ENCODE results near the gene ZNF41.

Gene ZNF41

DNA sequence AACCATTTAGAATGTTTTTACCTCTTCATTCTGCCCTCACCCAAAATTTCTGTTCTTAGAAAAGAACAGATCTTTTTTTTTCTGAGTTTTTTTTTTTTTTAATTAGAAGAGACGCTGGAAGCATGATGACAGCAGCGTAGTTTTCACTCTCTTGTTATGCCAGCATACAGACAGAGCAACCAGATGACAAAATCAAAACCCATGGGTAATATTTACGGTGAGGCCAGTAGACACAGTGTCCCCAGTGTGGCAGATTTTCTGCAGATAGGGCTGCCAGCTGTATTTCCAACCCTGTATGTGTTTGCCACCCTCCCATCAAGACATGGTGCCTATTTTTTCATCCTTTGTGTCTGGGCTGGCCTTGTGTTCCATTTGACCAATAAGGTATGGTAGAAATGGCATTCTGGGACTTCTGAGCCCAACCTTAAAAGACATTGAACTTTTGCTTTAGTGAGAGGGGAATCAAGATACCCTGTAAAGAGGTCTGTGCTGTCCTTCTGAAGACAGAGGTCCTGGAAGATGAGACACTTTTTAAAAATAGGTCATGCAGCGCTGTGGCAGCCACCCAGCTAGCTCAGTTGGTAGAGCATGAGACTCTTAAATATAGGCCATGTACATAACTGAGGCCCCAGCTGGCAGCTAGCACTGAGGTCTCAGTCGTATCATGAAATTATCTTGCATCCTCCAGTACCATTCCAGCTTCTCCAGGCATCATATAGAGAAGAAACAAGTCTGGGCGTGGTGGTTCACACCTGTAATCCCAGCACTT, 6.7 kb upstream of the ZNF41 start:
- no peak for DNase-seq (ENCODE audit: low spot score)

DNA sequence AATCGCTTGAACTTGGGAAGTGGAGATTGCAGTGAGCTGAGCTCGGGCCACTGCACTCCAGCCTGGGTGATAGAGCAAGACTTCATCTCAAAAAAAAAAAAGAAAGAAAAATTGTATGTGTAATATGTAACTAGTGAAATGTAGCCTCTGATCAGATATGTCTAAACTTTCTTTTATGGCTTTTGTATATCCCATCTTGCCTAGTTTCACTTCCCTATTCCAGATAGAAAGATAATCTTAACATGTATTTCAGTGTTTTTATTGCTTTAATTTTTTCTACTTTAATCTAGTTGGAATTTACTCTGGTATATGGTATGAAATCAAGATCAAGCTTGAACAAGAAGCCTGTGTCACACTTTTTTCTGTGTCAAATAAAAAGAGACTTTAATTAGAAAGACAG, 1.9 kb upstream of the ZNF41 start:
- DNase-seq (ENCODE audit: low spot score) = no peak

DNA sequence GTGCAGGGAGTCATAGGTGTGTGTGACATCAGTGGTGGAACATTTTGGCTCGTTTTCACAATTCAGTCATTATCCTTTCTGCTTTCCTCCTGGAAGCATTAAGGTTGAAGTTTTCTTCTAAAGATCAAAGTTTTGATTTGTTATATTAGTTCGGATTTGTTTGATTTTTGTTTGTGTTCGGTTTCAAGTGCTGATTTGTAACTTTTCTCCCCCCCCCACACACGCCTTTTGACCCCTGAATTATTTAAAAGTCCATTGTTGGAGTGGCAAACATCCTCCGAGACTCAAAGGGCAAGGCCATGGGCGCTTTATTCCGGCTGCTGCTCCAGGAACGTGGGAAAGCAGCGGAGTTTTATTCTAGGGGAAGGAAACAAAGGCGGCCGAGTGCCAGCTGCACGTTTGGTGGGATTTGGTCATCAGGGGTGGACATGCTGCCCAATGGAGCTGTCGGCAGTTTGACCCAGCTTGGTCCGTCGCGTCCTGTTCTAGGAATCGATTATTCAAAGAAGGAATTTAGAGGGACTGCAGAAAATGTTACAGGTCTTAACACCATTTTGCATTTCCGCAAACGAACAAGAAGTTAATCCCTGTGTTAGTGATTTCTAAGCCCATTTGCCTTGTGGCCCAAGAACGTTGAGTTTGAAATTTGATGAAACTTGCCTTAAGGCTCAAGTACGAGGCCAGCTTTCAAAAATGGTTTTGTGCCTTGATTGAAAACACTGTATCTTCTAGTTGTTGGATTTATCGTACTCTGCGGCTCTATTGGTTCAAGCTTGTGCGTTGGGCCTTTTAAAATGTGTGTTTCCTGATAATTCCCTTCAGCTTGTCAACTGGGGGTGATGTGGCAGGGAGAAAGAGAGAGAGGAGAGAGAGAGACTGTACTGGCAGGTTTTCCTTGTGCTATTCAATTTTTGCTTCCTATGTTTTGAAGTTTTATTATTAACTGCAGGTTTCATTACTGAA, 565 bp upstream of the ZNF41 start:
- peak; percentile 21 for DNase-seq (ENCODE audit: low spot score)

DNA sequence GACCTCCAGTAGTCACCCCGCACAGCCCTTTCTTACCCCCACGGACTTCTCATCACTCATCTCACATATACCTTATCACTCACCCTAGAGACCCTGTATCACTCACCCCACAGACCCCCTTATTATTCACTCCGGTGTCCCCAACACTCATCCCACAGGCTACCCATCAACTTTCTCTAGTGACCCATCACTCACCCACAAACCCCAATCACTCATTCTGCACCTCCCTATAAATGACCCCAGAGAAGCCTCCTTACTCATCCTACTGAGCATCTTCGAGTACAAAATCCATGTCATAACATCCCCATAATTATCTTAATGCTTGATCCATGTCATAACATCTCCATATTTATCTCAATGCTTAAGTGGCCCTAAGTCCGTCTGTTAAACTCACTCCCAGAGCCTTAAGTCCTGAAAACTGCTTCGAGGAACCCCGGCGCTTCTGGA, 934 bp downstream of the ZNF41 start:
- no peak for DNase-seq (ENCODE audit: low spot score)

DNA sequence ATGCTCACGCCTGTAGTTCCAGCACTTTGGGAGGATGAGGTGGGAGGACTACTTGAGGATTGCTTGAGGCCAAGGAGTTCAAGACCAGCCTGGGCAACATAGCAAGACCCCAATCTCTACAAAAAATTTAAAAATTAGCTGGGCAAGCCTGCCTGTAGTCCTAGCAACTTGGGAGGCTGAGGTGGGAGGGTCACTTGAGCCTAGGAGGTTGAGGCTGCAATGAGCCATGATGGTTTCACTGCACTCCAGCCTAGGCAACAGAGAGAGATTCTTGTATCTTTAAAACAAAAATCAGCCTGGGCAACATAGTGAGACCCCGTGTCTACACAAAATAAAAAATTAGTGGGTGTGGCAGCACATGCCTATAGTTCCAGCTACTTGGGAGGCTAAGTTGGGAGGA, 1.9 kb downstream of the ZNF41 start:
- DNase-seq (ENCODE audit: low spot score) = no peak

DNA sequence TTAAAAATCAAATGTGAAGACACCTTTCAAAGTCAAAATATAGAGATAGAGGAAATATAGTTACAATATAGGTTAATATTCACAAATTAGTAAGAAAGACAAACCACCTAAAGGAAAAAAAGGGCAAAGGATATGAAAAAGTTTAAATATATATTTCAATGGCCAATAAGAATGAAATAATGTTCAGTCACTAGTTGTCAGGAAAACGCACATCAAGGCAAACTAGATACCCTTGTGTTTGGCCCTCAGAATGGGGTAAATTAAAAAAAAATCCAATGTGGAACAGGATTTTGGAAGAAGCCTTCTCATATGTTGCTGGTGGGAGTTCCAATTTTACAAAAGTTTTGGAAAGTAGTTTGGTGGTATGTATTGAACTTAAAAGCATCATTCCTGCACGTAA, 2.4 kb downstream of the ZNF41 start:
- no peak for DNase-seq (ENCODE audit: low spot score)

DNA sequence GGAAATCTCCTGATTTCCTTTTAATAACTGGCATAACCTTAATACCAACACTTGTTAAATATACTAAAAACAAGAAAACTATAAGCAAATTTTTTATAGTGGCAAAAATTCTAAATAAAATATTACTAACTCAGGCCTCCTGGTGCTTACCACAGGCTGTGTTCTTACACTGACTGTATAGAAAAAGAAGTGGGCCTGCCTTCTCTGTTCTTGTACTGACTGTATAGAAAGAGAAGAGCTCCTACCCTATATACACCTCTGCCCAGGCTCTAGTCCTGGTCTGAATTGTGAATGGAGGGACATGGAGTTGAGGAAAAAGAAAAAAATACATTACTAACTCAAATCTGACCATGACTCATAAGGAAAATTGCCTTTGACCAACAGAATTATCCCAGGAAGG, 7.5 kb downstream of the ZNF41 start:
- no peak for DNase-seq (ENCODE audit: low spot score)

DNA sequence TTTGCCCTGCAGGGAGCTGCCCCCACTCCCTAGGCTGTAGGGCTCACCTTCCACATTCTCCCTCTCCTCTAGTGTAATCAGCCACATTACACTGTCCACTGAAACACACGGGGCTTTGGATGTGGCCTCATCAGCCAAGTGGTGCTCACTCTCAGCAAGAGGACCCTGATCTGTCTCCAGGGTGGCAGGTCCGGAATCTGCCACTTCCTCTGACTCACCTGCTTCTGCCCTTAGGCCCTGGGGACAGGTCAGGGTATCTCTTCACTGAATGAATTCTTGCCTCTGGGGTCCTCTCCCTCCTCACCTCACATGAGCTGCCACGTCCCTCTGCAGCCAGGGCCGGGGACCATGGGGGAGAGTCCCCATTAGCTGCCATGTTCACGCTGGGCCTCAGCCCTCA, 15.9 kb downstream of the ZNF41 start:
- DNase-seq (ENCODE audit: low spot score) = no peak

DNA sequence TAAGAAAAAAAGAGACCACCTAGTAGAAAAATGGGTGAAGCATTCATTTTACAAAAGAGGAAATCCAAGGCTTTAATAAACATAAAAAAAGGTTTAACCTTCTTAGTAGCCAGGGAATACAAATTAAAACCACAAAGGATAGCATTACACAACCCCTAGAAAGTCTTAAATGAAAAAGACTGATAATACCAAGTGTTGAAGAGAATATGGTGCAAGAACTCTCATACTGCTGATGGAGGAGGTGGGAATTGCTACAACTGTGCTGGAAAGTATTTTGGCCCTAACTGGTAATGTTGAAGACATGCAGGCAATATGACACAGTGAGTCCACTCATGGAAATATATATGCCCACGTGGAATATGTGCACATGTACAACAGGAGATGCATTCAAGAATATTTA, 22.5 kb downstream of the ZNF41 start:
- no peak for DNase-seq (ENCODE audit: low spot score)

DNA sequence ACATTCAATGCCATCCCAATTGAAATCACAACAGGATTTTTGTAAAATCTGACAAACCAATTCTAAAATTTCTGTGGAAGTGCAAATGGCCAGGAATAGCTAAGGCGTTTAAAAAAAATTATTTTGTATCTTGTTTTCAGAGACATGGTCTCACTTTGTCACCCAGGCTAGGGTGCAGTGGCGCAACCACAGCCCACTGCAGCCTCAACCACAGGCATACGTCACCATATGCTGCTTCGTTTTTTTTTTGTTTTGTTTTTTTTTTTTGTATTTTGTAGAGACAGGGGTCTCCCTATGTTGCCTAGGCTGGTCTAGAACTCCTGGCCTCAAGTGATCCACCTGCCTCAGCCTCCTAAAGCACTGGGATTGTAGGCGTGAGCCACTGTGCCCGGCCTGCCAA, 24.5 kb downstream of the ZNF41 start:
- no peak for DNase-seq (ENCODE audit: low spot score)

DNA sequence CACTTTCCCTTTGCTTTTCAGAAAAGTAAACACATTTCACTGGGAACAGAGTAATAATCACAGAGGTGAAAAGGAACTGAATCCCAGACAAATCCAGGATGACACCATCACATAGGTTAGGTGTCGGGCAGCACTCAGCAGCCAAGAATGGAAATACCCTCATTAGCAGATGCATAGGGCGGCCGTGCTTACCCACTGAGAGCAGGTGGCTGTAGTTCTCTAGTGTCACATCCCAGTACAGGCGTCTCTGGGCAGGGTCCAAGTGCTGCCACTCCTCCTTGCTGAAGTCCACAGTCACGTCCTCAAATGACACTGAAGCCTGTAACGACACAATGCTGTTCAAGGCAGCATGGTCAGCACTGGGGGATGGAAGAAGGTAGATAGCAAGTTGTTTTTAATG, 26.9 kb downstream of the ZNF41 start:
- no peak for DNase-seq (ENCODE audit: low spot score)

DNA sequence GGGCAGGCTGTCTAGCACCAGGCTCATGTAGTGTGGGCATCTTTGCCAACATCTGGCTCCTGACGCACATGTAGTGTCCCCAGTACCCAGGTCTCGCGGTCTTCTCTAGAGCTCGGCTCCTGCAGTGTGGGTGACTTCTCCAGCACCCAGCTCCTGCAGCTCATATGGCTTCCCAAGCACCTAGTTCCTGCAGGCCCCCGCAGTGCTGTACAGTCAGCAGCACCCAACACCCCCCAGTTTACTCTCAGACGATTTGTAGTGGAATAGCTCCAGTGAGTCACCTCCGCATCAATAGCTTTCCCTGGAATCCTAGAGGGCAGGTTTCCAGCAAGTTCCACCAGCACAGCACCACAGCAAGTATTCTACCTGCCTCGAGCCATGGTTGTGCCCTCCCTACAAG, 30.9 kb downstream of the ZNF41 start:
- DNase-seq (ENCODE audit: low spot score) = no peak

DNA sequence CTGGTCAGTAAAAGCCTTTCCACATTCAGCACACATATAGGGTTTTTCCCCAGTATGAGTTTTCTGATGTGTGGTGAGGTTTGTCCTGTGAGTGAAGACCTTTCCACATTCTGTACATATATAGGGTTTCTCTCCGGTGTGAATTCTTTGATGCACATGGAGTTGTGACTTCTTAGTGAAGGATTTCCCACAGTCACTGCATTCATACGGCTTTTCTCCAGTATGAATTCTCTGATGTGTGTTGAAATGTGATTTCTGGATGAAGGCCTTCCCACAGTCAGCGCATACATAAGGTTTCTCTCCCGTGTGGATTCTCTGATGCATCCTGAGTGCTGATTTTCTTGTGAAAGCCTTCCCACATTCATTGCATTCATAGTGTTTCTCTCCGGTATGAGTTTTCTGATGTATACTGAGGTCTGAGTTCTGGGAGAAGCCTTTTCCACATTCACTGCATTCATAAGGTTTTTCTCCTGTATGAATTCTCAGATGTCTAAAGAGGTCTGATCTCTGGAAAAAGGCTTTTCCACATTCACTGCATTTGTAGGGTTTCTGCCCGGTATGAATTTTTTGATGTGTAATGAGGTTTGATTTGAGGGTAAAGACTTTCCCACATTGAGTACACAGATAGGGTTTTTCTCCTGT, 34.7 kb downstream of the ZNF41 start:
- DNase-seq (ENCODE audit: low spot score) = no peak

DNA sequence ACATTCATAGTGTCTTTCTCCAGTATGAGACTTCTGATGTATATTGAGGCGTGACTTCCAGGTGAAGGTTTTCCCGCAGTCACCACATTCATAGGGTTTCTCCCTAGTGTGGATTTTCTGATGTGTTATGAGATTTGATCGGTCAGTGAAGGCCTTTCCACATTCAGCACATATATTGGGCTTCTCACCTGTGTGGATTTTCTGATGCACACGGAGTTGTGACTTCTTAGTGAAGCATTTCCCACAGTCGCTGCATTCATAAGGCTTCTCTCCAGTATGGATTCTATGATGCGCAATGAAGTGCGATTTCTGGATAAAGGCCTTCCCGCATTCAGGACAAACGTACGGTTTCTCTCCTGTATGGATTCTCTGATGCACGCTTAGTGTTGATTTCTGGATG, 35.4 kb downstream of the ZNF41 start:
- DNase-seq (ENCODE audit: low spot score) = no peak

DNA sequence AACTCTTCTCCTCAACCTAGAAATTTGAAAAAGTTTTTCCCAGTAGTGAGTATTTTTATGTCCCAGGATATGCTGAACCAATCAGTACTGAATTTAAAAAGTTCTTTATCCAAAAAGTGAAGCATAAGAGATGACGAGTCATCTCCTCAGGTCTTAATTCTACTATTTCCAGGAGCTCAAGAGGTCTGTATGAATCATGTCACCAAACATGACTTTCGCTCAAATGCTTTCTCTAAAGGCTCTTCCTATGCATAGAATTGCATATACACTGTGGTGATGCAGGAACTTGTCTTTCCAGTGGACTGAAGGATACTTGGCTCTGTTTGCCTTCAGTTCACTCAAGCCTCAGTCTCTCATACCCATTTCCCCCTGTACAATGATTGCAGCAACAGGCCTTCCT, 36.1 kb downstream of the ZNF41 start:
- no peak for DNase-seq (ENCODE audit: low spot score)

DNA sequence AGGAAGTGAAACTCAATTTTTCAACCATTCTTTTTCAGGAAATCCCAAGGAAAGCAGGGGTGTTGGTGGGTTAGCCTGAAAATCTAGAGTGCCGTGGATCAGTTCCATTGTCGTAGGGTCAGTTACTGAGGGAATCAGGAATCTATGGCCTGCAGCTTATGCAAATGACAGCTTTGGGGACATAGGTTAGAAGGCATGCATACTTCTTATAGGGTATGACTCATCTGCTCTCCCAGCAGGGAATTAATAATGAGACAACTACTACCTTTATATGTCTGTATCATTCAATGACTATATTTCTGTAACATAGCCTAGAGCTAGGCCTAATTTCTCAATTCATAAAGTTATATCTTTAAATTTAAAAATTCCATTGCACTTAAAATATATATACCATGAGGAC, 36.6 kb downstream of the ZNF41 start:
- no peak for DNase-seq (ENCODE audit: low spot score)

DNA sequence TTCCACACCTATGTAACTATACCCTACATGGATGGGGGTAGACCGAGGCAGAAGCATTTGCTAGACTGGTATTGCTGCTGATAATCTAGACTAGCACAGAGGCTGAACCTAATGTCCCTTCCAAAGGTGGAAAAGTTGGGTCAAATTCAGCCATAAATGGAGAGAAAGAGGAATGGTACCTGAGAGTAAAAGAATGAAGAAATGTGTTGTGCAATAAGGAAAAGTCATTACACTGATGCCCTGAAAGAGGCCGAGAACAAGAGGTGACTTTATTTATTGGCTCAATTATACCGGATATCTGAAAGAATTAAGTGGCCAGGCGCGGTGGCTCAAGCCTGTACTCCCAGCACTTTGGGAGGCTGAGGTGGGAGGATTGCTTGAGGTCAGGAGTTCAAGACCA, 52.1 kb downstream of the ZNF41 start:
- DNase-seq (ENCODE audit: low spot score) = no peak

DNA sequence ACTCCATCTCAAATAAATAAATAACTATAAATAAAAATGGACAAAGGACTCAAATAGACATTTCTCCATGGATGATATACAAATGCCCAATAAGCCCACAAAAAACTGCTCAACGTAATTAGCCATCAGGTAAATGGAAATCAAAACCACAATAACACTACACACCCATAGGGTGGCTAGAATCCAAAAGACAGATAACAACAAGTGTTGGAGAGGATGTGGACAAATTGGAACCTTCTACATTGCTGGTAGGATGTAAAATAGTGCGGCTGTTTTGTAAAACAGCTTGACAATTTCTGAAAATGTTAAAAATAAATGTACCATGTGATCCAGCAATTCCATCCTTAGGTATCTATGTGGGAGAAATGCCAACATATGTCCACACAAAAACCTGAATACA, 60.6 kb downstream of the ZNF41 start:
- no peak for DNase-seq (ENCODE audit: low spot score)

DNA sequence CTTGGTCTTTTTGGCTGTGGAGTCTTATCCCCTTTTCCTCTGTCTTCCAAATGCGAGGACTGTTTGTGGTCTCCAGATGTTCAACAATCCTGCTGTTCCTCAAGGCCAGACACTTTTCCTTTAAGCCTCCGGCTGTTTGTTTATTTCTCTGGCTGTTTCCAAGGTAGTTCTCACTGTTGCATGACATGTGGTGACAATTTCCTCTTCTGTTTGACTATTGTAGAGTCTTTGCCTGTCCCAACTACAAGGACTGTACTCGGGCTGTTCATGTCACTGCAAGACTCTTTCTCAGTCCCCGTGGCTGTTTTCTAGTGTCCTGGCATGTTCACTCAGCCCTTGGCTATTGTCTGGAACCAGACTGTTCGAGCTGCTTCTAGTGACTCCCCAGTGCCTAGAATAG, 62.1 kb downstream of the ZNF41 start:
- DNase-seq (ENCODE audit: low spot score) = no peak

DNA sequence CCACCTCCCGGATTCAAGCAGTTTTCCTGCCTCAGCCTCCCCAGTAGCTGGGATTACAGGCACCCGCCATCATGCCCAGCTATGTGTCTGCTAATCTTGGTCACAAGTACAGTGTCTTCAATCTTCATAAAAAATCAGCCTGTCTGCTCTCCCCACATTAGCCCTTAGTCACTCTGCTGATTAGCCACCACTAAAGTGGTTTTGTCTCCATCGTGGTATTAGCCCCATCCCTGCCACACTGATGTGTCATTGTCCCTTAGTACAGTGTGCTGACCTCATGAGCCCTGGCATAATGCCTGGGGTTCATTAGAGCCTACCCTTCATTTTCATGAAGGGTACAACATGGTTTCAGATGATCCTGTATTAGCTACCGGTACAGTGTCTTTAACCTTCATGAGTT, 62.8 kb downstream of the ZNF41 start:
- DNase-seq (ENCODE audit: low spot score) = no peak

DNA sequence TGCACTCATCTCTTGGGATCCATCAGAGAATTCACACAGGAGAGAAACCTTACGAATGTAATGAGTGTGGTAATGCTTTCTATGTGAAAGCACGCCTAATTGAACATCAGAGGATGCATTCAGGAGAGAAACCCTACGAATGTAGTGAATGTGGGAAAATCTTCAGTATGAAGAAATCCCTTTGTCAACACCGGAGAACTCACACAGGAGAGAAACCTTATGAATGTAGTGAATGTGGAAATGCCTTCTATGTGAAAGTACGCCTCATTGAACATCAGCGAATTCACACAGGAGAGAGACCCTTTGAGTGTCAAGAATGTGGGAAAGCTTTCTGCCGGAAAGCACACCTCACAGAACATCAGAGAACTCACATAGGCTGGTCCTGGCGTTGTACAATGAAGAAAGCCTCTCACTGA, 69.8 kb downstream of the ZNF41 start:
- DNase-seq (ENCODE audit: low spot score) = no peak
